NCI-H82 treated with DMSO at 0.1 percent for 48 hours (cell line): ENCODE data around the gene IL36RN.
"Not testable (repeated sequence)": the region's sequence is repeated elsewhere in the genome, so short reads cannot be mapped to it uniquely, and the experiment has no call there.

Experiments
- DNase-seq: peaks from one replicate; lab custom pipeline; 2025; ENCODE audit not compliant: unreplicated experiment; lab: John Stamatoyannopoulos, UW

IL36RN gene

GRCh38 chr2:113096842-113097618 is 38.0 kb downstream of the IL36RN start:
- DNase-seq, result not testable (repeated sequence)

GRCh38 chr2:113098041-113098440 is 39.0 kb downstream of the IL36RN start:
- no peak for DNase-seq

- no peak for DNase-seq
Measured at GRCh38 chr2:113098532-113098931, 39.5 kb downstream of the IL36RN start.

GRCh38 chr2:113102133-113102532 is 43.1 kb downstream of the IL36RN start:
- no peak for DNase-seq

GRCh38 chr2:113103277-113103676 is 44.3 kb downstream of the IL36RN start:
- DNase-seq, result no peak

GRCh38 chr2:113104054-113104611 is 45.1 kb downstream of the IL36RN start:
- no peak for DNase-seq

GRCh38 chr2:113105047-113105785 is 46.2 kb downstream of the IL36RN start:
- DNase-seq, result no peak

- no peak for DNase-seq
Measured at GRCh38 chr2:113111121-113111520, 52.1 kb downstream of the IL36RN start.

GRCh38 chr2:113111823-113112287 is 52.9 kb downstream of the IL36RN start:
- no peak for DNase-seq

GRCh38 chr2:113112441-113112840 is 53.4 kb downstream of the IL36RN start:
- DNase-seq, result no peak

- no peak for DNase-seq
Measured at GRCh38 chr2:113112871-113113270, 53.9 kb downstream of the IL36RN start.

- DNase-seq, result no peak
Measured at GRCh38 chr2:113113807-113114206, 54.8 kb downstream of the IL36RN start.
